ENCODE results near the gene WWTR1. TPM values are rescaled to one million over a fixed set of nuclear protein-coding genes. Genes with fewer than 3 reads are reported as not detected.

The WWTR1 gene
- total and polyA plus RNA-seq, 2 of the 8 experiments (the other 6 are each of a cell fraction or from before 2014, with no cell fraction given), result 15.7 to 18.6 TPM

- no peaks in the 10 kb centered on the region for H3K23me2 ChIP-seq (ENCODE audit: low read depth, low read length)
- no peaks in the 10 kb centered on the region for H4K20me1 ChIP-seq (replicated peaks in 1 of 2; ENCODE audit: control insufficient read depth in 1 of 2, insufficient read depth in 2 of 2, low read length in 2 of 2)
- no peak overlapping the region for H2BK120ac ChIP-seq (replicated peaks; ENCODE audit: low read depth, low read length)
- no peak overlapping the region for H2AK5ac ChIP-seq (ENCODE audit: low read depth, low read length)
- peaks cover 0 to 2% of the 10 kb centered on the region in 2 experiments; a peak in 1 of 4 replicates for H3K79me2 ChIP-seq (ENCODE audit: control insufficient read depth in 1 of 2, insufficient read depth in 2 of 2, low read length in 2 of 2)
- no peak overlapping the region for H3K27ac ChIP-seq (ENCODE audit: low read depth, low read length)
- no peak overlapping the region for H2BK20ac ChIP-seq (ENCODE audit: low read length)
- no peak overlapping the region for H2BK5ac ChIP-seq (ENCODE audit: low read depth, low read length)
- ChIA-PET POLR2A (ENCODE audit: partially characterized antibody) (interaction anchor here (1.3 kb wide), 1 partner anchor 15 kb away, joined by 3 read pairs; no protein-coding TSS in a partner anchor), CTCF (ENCODE audit: partially characterized antibody) (interaction anchor here (0.6 to 2.0 kb wide), 7 partner anchors 8 to 157 kb away, joined by 3 to 10 read pairs (median 3); no protein-coding TSS in a partner anchor)
- DNase-seq (ENCODE audit: low read depth in 1 of 2, low spot score in 2 of 2) (no peak), FAIRE-seq (no peak)
- no peaks in the 10 kb centered on the region for H3K36me3 ChIP-seq (ENCODE audit: control insufficient read depth in 2 of 4, insufficient read depth in 4 of 4, low read length in 3 of 4)
- no peak overlapping the region for H4K91ac ChIP-seq (replicated peaks; ENCODE audit: insufficient read length, low read length)
- no peak overlapping the region for H3K9ac ChIP-seq (replicated peaks in 1 of 4; ENCODE audit: extremely low read depth in 1 of 4, low read depth in 3 of 4, low read length in 3 of 4)
- H3K4me3 ChIP-seq (ENCODE audit: extremely low read depth in 1 of 4, insufficient read depth in 2 of 4, low read depth in 3 of 4, low read length in 4 of 4), result no peak overlapping the region
- H3K4me2 ChIP-seq (ENCODE audit: insufficient read depth in 1 of 2, low read depth in 2 of 2, low read length in 2 of 2), result no peak overlapping the region
- H2AFZ ChIP-seq (ENCODE audit: low read length), result no peak overlapping the region
- H4K5ac ChIP-seq (ENCODE audit: insufficient read length, low read depth, low read length), result no peak overlapping the region
- no peak overlapping the region for H2BK15ac ChIP-seq (ENCODE audit: low read length)
- H3K23ac ChIP-seq (ENCODE audit: insufficient read length), result no peak overlapping the region
- H3K27me3 ChIP-seq (replicated peaks in 1 of 4; ENCODE audit: control insufficient read depth in 3 of 4, extremely low read depth in 1 of 4, insufficient read depth in 3 of 4, low read length in 3 of 4), result no peaks in the 10 kb centered on the region
- H3K4ac ChIP-seq (replicated peaks; ENCODE audit: insufficient read length, low read depth, low read length), result no peak overlapping the region
- no peak overlapping the region for H3K18ac ChIP-seq (ENCODE audit: extremely low read depth, low read length)
- no peak overlapping the region for H4K8ac ChIP-seq (ENCODE audit: extremely low read depth, insufficient read depth, low read length)
- no peak overlapping the region for H3K56ac ChIP-seq (replicated peaks; ENCODE audit: insufficient read length, low read depth, low read length)
- peaks cover 0 to 8% (median 5%) of the 10 kb centered on the region in 4 experiments; a peak in 5 of 7 replicates for H3K4me1 ChIP-seq (replicated peaks in 1 of 4; ENCODE audit: control insufficient read depth in 3 of 4, insufficient read depth in 4 of 4, low read length in 3 of 4)
- WGBS, 2 experiments (ENCODE audit: extremely low coverage in 1 of 2, insufficient coverage in 1 of 2, insufficient read length in 1 of 2, insufficient replicate concordance in 2 of 2, low coverage in 1 of 2, low lambda C conversion rate in 2 of 2, missing lambda C conversion rate in 1 of 2), result 87% methylated on average over 4 of the region's 4 CpGs; no CpG with 5 or more reads in 1 of the 2 experiments
- no peak overlapping the region for H2BK12ac ChIP-seq (ENCODE audit: low read depth, low read length)
- H3K9me3 ChIP-seq (ENCODE audit: insufficient read depth in 2 of 2, low read depth in 1 of 2, low read length in 1 of 2), result no peaks in the 10 kb centered on the region
- H3K79me1 ChIP-seq (ENCODE audit: low read depth, low read length), result no peaks in the 10 kb centered on the region
- H3K14ac ChIP-seq (ENCODE audit: insufficient read length), result no peak overlapping the region
- no peak for TF ChIP-seq TAF1 (IDR thresholded peaks at IDR 0.05; ENCODE audit: low read depth, low read length)
Observed at GRCh38 chr3:149560617-149561016, 97.2 kb downstream of the WWTR1 start.
